ENCODE data around the gene GRIN1.

The GRIN1 gene

GRCh38 chr9:137215196-137215986 lies 76.4 kb downstream of the GRIN1 start:
- DNase-seq (ENCODE audit: low read depth in 2 of 2): no peak

- DNase-seq (ENCODE audit: low read depth in 2 of 2): no peak
These were observed 77.4 kb downstream of the GRIN1 start for GRCh38 chr9:137216188-137216965.

- no peak for DNase-seq (ENCODE audit: low read depth in 2 of 2)
These were observed 78.6 kb downstream of the GRIN1 start for GRCh38 chr9:137217276-137218211.

- DNase-seq (ENCODE audit: low read depth in 2 of 2): no peak
These were observed 79.3 kb downstream of the GRIN1 start for GRCh38 chr9:137218212-137218753.

Measured in stimulated activated CD8-positive, alpha-beta memory T cell treated with anti-CD3 and anti-CD28 coated beads, Interleukin-2, amount 100 ng/mL, for 1 hour (primary cell).